ENCODE results near the gene MVD.
"Not testable (repeated sequence)": the region's sequence is repeated elsewhere in the genome, so short reads cannot be mapped to it uniquely, and the experiment has no call there.

MVD gene

DNA sequence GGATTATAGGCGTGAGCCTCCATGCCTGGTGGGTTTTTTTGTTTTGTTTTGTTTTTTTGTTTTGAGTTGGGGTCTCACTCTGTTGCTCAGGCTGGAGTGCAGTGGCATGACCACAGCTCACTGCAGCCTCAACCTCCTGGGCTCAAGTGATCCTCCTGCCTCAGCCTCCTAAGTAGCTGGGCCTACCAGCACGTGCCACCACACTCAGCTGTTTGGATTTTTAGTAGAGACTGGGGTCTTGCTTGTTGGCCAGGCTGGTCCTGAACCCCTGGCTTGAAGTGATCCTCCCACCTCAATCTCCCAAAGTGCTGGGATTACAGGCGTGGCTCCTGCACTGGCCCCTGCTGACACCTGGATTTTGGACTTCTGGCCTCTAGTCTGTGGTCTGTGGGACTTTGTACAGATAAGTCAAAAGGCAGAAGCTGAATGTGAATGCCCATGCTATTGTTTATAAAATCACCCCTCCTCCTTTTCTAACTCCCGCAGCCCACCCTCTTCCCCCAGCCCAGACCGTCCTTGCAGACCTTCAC is 17.7 kb upstream of the MVD start:
- DNase-seq, result no peak

DNA sequence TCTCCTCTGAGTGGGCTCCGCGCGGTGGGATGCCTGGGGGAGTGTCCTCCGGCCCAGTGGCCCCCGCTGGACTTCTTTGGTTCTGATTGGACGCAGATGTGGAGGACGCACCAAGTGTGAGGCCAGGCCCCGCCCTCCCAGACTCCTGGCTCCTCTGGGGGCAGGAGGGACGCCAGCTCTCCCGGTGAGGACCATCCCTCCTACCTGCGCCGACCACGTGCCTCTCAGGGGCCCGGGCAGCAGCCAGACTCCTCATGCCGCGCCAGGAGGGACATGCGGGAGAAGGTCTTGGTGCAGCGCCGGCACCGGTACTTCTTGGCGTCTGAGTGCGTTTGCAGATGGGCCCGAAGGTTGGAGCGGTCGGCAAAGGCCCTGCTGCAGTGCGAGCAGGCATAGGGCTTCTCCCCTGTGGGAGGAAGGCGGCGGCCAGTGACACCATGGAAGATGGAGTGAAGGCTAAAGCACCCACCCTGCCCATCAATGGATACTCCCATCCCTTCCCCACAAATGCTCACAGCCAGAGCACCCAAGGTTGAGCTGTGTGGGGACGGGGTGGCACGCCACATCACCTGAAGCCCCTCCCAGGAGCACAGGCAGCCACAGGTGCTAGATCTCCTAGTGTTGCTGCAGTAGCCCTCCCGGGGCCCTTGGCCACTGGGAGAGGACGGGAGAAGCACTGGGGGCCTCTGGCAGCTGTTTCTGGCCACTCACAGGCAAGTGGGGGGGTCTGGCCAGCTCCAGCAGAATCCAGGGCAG is 15.5 kb upstream of the MVD start:
- DNase-seq, result no peak

DNA sequence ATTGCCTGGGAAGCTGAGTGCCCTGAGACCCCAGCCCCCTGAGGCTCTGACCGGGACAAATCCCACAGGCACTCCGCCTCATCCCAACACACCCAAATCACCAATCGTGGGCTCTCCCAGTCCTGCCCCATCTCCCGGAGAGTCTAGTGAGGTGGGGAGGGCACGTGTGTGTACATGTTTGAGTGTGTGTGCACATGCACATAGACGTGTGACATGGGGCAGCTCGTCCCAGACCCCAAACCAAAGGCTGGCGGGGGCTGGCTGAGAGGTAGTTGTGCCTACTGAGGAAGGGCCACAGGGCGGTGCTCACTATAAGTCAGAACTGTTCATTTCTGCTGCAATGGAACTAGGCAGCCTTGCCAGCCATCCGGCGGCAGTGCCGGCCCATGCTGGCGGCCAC is 14.8 kb upstream of the MVD start:
- no peak for DNase-seq

GRCh38 chr16:88676502-88677242 is 13.8 kb upstream of the MVD start:
- DNase-seq, result no peak

DNA sequence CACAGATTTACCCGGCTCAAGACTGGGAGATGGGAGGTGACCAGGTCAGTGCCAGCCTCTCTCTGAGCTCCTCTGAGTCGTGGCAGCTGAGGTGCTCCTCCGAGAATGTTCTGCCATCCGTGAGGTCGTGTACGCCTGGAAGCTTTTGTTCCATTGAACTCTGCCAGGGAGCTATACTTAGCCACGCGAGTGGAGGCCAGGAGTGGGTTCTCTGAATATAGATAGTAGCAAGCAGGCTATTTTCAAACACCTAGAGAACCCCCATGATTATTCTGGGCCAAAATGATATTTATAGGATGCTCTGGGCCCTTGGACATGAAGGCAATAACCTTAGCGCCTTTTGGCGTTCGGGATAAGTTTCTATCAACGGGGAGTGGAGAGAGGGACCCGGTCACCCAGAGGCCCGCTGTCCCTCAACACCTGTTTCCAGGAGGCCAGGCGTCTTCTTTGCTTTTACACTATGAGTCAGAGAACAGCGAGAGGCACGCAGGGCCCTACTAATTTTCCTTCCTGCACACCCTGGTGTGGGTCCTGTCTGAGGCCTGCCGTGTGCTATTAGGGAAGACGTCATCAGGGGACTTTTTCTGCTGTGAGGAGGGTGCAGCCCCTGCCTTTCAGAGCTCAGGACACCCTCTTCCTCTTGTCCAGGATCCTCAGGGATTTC is 11.0 kb upstream of the MVD start:
- no peak for DNase-seq

DNA sequence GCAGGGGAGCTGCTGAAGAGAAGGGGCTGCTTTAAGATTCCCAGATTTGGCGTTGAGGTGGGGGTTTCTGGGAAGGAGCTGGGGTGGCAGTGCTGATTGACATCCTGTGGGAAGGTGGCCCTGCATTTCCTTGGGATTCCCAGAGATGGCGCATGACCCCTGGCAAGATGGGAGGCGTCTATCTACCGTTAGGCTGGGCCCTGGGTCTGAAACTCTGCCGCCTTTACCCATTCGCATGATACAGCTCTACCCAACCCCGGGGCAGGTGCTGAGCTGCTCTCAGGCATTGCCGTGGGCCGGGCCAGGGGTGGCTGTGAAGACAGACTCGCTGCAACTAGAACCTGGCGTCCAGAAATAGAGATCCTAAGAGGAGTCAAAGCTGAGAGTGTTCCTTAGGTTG is 9.9 kb upstream of the MVD start:
- DNase-seq, result no peak

GRCh38 chr16:88671806-88672205 is 8.9 kb upstream of the MVD start:
- no peak for DNase-seq

DNA sequence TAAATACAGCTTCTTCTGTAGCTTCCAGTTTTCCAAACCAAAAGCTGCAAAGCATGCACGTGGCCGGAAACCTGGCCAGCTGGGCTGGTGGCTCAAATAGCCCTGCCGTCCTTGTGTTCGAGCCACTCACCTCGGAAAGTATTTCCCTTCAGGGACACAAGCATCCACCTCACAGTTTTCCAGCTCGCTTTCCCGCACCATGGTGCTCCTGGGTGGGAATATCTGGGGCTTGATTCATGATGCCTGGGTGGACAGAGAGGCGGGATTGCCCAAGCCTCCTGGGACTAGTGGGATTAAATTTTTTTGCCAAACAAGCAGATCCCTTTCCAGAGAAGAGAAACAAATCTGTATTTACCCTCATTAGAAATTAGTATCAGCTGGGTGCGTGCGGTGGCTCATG is 7.1 kb upstream of the MVD start:
- no peak for DNase-seq

DNA sequence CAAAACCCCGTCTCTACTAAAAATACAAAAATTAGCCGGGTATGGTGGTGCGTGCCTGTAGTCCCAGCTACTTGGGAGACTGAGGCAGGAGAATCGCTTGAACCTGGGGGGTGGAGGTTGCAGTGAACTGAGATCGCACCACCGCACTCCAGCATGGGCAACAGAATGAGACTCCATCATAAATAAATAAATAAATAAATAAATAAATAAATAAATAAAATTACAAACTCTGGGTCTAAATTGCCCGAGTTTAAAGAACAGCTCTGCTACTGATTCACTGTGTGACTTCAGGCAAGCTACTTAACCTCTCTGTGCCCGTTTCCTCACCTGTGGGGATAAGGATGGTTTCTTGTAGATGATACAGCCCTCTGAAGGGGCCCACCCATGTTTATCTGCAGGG is 6.6 kb upstream of the MVD start:
- DNase-seq, result not testable (repeated sequence)

- no peak for DNase-seq
Observed at GRCh38 chr16:88667461-88667860, 4.6 kb upstream of the MVD start.

- no peak for DNase-seq
Observed at GRCh38 chr16:88665570-88665969, 2.7 kb upstream of the MVD start.

DNA sequence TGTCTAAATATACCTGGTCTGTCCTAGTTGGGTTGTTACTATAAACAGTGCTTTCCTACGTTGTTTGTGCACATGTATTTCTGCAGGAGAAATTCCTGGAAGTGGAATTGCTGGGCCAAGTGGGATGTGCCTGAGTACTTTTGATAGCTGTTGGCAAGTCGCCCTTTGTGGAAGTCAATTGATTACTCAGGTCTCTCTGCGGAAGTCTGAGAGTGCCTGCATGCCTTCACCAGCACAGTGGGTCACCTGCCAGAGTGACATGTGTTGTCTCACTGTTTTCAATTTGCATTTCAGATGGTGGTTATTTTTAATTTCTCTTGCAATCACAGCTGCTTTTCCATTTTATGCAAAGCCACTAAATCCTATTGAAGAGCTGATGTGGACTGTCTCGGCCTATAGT is 2.3 kb upstream of the MVD start:
- no peak for DNase-seq

DNA sequence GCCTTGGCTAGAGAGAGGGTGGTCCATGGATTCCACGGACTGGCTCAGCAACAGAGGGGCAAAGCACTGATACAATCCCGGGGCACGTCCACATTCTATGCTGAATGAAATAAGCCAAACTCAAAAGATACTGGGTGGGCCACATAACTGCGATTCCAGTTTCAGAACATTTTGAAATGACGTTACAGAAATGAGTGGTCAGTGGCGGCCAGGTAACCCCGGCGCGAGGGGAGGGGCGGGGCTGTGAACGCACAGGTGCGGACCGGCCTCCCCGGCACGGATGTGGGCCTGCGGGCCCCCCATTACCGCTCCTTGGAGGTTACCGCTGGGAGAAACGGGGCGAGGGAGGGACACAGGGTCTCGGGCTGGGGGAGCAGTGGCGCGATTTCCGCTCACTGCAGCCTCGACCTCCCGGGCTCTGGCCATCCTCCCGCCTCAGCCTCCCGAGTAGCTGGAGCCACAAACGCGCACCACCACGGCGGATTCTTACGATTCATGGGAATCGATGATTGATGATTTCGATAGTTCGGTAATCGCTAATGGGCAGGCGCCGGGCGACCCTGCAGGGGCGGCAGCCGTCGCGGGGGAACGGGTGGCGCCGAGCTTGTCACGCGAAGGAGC is 559 bp downstream of the MVD start:
- DNase-seq, result no peak

GRCh38 chr16:88661468-88661867 is 1.4 kb downstream of the MVD start:
- no peak for DNase-seq

DNA sequence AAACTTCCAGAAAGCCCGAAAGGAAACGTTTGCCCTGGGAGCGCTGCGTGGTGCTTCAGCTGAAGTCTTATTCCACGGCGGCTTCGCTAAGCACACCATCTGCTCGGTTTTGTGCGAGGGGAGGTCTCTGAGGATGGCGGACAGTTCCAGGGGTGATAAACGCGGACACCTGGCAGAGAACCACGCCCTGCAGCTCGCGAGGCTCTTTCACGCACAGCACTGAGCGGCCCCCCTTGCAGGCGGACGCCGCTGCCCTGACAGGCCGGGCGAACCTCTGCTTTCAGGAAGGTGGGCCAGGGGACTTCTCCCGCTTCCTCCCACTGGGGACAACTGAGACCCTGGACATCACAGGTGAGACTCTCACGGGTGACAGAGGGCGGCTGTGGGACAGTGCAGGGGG is 3.7 kb downstream of the MVD start:
- no peak for DNase-seq

GRCh38 chr16:88658714-88659113 is 4.2 kb downstream of the MVD start:
- DNase-seq, result no peak

- DNase-seq, result no peak
Observed at GRCh38 chr16:88657371-88657770, 5.5 kb downstream of the MVD start.

DNA sequence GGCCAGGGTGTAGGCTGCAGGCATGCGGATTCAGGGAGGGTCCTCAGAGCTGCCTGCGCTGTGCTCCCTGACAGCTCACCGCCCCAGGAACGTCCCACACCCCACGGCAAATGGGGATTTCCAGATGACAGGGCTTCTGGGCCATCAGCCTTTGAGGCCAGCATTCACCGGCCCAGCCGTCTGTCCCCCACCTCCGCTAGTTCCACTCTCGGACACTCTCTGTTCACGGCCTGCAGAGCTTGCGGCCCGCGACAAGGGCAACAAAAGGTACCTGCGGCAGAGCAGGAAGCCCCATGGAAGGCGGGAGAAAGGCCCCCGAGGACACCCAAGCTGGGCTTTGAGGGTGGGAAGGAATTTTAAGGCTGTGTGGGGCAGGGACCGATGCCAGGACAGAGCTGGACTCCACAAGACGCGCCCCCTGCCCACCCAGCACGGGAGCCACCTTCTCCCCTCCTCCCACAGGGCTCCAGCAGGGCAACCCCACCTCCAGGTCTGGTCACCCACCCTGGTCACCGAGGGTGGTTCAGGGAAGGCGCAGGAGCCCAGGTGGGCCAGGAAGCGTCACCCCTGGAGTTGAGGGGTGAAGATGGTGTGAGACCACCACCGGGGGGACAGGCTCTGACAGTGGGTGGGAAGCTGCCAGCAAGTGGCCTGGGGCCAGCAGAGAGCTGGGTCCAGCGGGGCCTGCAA is 6.5 kb downstream of the MVD start:
- DNase-seq, result no peak

DNA sequence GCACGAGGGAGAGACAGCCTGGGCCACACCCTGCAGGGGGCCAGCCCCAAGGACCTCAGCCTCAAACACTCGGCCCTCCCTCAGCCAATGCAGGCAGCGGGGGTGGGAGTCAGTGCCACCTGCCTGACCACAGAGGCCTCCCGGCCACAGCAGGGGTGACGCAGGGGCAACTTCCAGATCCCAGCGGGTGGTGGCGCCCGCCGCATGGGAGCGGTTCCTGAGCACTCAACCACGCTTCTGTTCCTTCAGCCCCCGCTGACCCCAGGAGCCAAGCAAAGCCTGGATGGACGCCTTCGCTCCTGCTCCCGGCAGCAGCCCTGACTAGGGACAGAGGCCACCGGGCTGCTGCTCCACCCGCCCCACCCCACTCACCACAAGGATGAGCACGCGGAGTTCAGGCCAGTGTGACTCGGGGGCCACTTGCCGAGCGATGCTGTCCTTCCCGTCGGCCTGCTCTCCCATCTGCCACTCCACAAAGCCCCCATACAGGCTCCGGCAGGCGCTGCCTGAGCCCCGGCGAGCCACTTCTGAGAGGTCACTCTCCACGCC is 7.1 kb downstream of the MVD start:
- DNase-seq, result no peak

DNA sequence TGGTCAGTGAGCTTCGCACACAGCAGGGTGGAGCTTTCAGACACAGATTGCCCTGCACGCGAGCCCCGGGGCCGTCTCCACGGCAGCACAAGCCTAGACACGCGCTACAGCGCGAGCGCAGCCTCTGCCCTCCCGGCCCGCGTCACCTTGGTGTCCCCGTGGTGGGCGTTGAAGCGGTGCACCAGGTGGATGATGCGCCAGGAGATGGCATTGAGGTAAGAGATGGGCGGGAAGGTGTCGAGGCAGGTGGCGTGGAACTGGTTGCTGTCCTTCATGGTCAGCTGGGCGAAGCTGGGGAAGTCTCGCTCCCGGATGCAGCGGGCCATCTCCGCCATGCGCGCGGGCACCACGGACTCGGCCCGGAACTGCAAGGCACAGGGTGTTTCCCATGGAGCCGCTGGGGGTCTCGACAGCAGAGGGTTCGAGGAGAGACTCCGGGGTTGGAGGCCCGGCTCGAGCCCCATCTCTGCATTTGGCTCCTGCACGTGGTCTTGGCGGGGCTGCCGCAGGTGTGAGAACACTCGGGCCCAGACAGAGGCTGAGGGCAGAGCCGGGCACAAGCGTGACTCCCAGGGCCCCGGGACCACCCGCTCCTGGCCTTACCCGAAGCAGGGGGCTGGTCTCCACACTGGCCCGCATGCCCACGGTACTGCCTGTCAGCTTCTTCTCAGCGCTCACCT is 7.7 kb downstream of the MVD start:
- no peak for DNase-seq

DNA sequence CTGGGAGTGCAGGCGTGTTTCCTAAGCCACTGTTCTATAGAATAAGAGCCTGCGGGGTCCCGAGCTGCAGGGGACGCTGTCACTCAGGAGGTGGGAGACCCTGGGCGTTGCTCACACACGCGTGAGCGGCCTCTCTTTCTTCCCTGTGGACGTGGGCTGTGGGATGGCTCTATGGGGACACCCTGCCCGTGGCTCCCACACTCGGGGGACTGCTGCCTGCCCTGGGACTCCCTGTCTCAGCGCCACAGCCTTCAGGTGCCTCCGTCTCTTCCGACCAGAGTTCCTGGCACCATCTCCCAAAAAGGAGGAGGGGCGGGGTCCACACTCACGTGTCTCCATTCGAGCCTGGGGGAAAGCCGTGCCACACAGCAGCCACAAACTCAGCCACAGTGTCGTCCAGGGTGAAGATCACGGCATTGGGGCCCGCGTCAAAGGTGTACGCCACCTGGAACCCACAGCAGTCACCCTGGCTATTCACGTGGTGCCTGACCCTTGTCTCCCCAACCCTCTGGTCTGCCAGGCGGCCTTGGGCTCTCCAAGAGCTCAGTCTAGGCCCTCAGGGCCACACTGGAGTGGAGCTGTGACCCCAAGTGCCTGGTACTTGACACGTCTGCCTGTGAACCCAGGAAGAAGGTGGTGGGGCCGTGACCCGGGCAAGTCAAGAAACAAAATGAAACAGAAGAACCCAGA is 8.4 kb downstream of the MVD start:
- DNase-seq, result no peak

Data from inflammatory macrophage treated with lipopolysaccharide for 4 hours (primary cell).